T-helper 1 cell treated with Interleukin-12 subunit alpha and Interleukin-12 subunit beta and Interleukin-4 antibody, amounts not matched to agents 30 μg/mL and 1 μg/mL, for 36 hours (primary cell): ENCODE data around the gene THUMPD1.
"Not testable (repeated sequence)": the region's sequence is repeated elsewhere in the genome, so short reads cannot be mapped to it uniquely, and the experiment has no call there.

Source experiments
- H3K27ac Mint-ChIP-seq: one replicate; pipeline ENCODE4 v1.8.0; 2021; ENCODE audit warnings: mild to moderate bottlenecking, mixed read lengths
- H3K27me3 Mint-ChIP-seq: one replicate; pipeline ENCODE4 v1.8.0; 2021; ENCODE audit warnings: low read depth, mixed read lengths
- H3K36me3 Mint-ChIP-seq: one replicate; pipeline ENCODE4 v1.8.0; 2021; ENCODE audit warnings: low read depth, mixed read lengths
- H3K4me1 Mint-ChIP-seq: one replicate; pipeline ENCODE4 v1.8.0; 2021; ENCODE audit warnings: low read depth, mixed read lengths
- H3K4me3 Mint-ChIP-seq: one replicate; pipeline ENCODE4 v1.8.0; 2021; ENCODE audit warnings: mild to moderate bottlenecking, moderate library complexity, mixed read lengths
- H3K9me3 Mint-ChIP-seq: one replicate; pipeline ENCODE4 v1.8.0; 2021; ENCODE audit warnings: mixed read lengths

The THUMPD1 gene, protein sequence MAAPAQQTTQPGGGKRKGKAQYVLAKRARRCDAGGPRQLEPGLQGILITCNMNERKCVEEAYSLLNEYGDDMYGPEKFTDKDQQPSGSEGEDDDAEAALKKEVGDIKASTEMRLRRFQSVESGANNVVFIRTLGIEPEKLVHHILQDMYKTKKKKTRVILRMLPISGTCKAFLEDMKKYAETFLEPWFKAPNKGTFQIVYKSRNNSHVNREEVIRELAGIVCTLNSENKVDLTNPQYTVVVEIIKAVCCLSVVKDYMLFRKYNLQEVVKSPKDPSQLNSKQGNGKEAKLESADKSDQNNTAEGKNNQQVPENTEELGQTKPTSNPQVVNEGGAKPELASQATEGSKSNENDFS

DNA sequence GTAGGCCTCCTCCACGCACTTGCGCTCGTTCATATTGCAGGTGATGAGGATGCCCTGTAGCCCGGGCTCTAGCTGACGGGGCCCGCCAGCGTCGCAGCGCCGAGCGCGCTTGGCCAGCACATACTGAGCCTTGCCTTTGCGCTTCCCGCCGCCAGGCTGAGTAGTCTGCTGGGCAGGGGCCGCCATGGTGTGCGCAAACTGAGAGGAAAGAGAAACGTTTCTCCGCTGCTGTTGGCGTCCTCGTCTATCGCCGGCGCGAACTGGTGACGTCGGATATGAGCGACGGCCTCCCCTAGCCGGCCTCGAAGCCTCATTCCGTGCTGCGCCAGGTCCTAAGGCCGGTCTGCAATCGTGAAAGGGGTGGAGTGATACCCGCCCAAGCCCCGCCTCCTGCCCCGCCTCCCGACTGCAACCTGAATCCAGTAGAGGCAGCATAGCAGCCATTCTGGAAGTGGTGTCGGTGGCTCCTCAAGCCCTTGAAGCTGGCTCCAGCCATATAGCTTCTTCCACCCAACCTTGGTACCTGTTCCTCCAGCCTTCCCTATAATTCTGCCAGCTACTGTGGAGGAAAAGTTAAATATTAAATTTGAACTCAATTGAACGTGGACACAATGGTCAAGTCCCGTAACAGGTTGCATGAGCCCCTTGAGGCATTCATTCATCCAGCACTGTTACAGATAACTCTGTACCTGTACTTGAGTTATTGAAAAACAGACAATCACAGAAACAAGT is at the start of gene THUMPD1:
Gene THUMPD1, minus strand, starts transcription at position 265 of the 732 bp plus-strand sequence. Its CDS starts 79 bp downstream, at position 186.
- Mint-ChIP-seq H3K36me3 (peaks cover 11% of the 10 kb centered on the region), H3K27ac (peak within 1 kb of the TSS; percentile 97), H3K4me3 (peak within 1 kb of the TSS; percentile 97), H3K4me1 (peaks cover 16% of the 10 kb centered on the region), H3K9me3 (peaks cover 5% of the 10 kb centered on the region), H3K27me3 (no peaks in the 10 kb centered on the region)

DNA sequence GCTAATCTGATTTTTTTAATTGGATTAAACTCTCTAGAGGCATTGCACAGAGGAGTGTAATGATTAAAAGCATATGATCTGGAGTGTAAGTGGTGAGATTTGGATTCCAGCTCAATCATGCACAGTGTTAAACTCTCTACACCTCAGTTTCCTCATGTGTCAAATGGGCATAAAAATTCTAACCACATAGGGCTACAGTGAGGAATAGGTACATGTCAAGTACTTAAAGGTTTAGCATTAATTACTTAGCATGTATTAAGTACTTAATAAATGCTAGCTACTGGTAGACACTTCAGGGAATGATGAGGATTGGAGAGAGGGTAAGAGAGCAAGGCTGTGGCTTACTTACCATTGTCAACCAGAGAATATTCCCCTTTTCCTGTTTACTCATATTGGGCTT is 47.5 kb upstream of the THUMPD1 start:
- H3K9me3 Mint-ChIP-seq: no peaks in the 10 kb centered on the region
- H3K27me3 Mint-ChIP-seq: no peaks in the 10 kb centered on the region
- no peaks in the 10 kb centered on the region for H3K4me1 Mint-ChIP-seq
- no peak overlapping the region for H3K4me3 Mint-ChIP-seq
- no peak overlapping the region for H3K27ac Mint-ChIP-seq
- H3K36me3 Mint-ChIP-seq: no peaks in the 10 kb centered on the region

- H3K27ac Mint-ChIP-seq: no peak overlapping the region
- H3K4me1 Mint-ChIP-seq: no peaks in the 10 kb centered on the region
- no peak overlapping the region for H3K4me3 Mint-ChIP-seq
- H3K27me3 Mint-ChIP-seq: no peaks in the 10 kb centered on the region
- H3K36me3 Mint-ChIP-seq: no peaks in the 10 kb centered on the region
- no peaks in the 10 kb centered on the region for H3K9me3 Mint-ChIP-seq
These were observed 42.6 kb upstream of the THUMPD1 start for GRCh38 chr16:20784204-20784603.

GRCh38 chr16:20782470-20782869 is 40.9 kb upstream of the THUMPD1 start:
- Mint-ChIP-seq H3K27me3 (no peaks in the 10 kb centered on the region), H3K9me3 (no peaks in the 10 kb centered on the region), H3K36me3 (no peaks in the 10 kb centered on the region), H3K27ac (no peak overlapping the region), H3K4me3 (no peak overlapping the region), H3K4me1 (no peaks in the 10 kb centered on the region)

DNA sequence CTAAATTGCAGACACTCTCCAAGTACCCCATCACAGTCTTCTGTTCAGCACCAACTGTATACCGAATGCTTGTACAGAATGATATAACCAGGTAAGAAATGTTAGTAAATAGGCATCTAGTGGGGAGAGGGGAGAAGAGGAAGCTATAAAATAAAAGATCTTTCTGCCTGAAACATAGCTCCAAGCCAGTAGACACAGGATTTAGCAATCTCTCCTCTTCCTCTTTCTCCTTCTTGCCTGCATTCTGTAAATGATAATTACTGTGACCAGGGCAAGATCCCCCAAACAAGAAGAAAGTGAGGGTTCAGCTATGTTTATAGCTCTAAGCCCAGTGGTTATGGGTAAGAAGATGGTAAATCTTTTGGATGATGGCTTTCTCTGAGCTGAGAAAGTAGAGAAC is 40.1 kb upstream of the THUMPD1 start:
- H3K4me1 Mint-ChIP-seq: no peaks in the 10 kb centered on the region
- H3K36me3 Mint-ChIP-seq: no peaks in the 10 kb centered on the region
- no peaks in the 10 kb centered on the region for H3K27me3 Mint-ChIP-seq
- no peak overlapping the region for H3K4me3 Mint-ChIP-seq
- no peak overlapping the region for H3K27ac Mint-ChIP-seq
- H3K9me3 Mint-ChIP-seq: no peaks in the 10 kb centered on the region

DNA sequence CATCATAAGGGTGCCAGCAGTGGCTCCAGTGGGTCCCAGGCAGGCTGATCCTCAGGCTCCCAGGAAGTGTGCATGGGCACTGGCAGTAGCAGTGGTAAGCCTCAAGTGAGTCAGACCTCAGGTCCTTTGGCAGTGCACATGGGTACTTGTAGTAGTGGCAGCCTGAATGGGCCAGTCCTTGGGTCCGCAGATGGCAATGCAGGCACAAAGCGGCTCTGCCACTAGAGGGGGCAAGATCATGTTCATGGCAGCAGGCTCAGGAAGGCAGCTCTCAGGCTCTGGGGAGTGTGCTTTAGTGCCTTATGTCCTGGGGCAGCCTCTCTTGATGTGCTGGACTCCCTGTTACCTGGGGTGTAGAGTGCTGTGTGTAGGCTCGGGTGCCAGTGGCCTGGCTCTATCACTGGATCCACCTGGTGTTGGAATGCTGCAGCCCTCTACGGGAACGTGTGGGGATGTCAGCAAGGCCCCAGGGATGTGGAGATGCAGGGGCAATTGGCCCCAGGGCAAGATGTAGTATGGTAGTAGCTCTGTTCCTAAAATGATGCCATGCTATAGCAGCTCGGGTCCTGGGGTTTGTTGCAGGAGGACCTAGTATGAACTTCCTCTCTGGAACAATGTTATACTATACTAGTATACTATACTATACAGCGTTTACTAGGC is 33.2 kb upstream of the THUMPD1 start:
- Mint-ChIP-seq H3K4me3 (no peak overlapping the region), H3K4me1 (no peaks in the 10 kb centered on the region), H3K9me3 (no peaks in the 10 kb centered on the region), H3K36me3 (no peaks in the 10 kb centered on the region), H3K27me3 (no peaks in the 10 kb centered on the region), H3K27ac (no peak overlapping the region)

DNA sequence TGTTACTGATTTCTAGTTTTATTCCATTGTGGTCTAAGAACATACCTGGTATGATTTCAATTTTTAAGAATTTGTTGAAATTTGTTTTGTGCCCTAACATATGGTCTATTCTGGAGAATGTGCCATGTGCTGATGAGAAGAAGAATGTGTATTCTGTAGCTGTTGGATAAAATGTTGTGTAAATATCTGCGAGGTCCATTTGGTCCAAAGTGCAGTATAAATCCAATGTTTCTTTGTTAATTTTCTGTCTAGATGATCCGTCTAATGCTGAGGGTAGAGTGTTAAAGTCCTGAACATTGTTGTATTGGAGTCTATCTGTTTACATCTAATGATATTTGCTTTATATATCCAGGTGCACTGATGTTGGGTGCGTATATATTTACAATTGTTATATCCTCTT is 32.1 kb upstream of the THUMPD1 start:
- Mint-ChIP-seq H3K27me3 (no peaks in the 10 kb centered on the region), H3K4me1 (no peaks in the 10 kb centered on the region), H3K27ac (no peak overlapping the region), H3K4me3 (no peak overlapping the region), H3K9me3 (no peaks in the 10 kb centered on the region), H3K36me3 (no peaks in the 10 kb centered on the region)

- Mint-ChIP-seq H3K4me1 (peaks cover 4% of the 10 kb centered on the region), H3K27me3 (no peaks in the 10 kb centered on the region), H3K4me3 (no peak overlapping the region), H3K9me3 (no peaks in the 10 kb centered on the region), H3K27ac (no peak overlapping the region), H3K36me3 (no peaks in the 10 kb centered on the region)
These were observed 27.2 kb upstream of the THUMPD1 start for GRCh38 chr16:20768818-20769217.

DNA sequence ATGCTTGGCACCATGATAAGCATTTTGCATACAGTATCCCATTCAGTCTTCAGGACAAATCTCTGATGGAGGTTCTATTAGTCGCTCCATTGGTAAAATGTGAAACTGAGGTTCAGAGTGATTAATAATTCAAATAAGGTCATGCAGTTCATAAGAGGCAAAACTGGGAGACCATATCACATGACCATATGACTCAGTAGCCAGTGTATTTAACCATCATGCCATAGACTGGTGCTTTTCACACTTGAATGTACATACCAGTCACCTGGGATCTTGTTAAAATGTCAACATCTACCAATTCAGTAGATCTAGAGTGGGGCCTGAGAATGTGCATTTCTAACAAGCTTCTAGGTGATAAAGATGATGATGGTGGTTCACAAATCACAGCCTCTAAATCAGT is 26.5 kb upstream of the THUMPD1 start:
- no peaks in the 10 kb centered on the region for H3K9me3 Mint-ChIP-seq
- no peaks in the 10 kb centered on the region for H3K36me3 Mint-ChIP-seq
- no peaks in the 10 kb centered on the region for H3K27me3 Mint-ChIP-seq

GRCh38 chr16:20767577-20767976 is 26.0 kb upstream of the THUMPD1 start:
- Mint-ChIP-seq H3K36me3 (no peaks in the 10 kb centered on the region), H3K4me1 (peaks cover 11% of the 10 kb centered on the region), H3K27me3 (no peaks in the 10 kb centered on the region), H3K27ac (no peak overlapping the region), H3K4me3 (no peak overlapping the region), H3K9me3 (peaks cover 2% of the 10 kb centered on the region)

More for the DNA sequence above, 26.5 kb upstream of the THUMPD1 start:
- Mint-ChIP-seq H3K4me3 (no peak overlapping the region), H3K27ac (no peak overlapping the region), H3K4me1 (peaks cover 9% of the 10 kb centered on the region)

GRCh38 chr16:20766294-20766693 is 24.7 kb upstream of the THUMPD1 start:
- Mint-ChIP-seq H3K4me1 (peaks cover 11% of the 10 kb centered on the region), H3K9me3 (peaks cover 15% of the 10 kb centered on the region), H3K27ac (no peak overlapping the region), H3K36me3 (peaks cover 5% of the 10 kb centered on the region), H3K27me3 (no peaks in the 10 kb centered on the region), H3K4me3 (no peak overlapping the region)

- Mint-ChIP-seq H3K9me3 (peaks cover 16% of the 10 kb centered on the region), H3K4me1 (peaks cover 11% of the 10 kb centered on the region), H3K27me3 (no peaks in the 10 kb centered on the region), H3K27ac (no peak overlapping the region), H3K4me3 (no peak overlapping the region), H3K36me3 (peaks cover 5% of the 10 kb centered on the region)
These were observed 24.1 kb upstream of the THUMPD1 start for GRCh38 chr16:20765732-20766131.

GRCh38 chr16:20764448-20764847 is 22.8 kb upstream of the THUMPD1 start:
- peaks cover 16% of the 10 kb centered on the region for H3K9me3 Mint-ChIP-seq
- H3K4me1 Mint-ChIP-seq: peaks cover 11% of the 10 kb centered on the region

GRCh38 chr16:20763461-20764232 is 22.0 kb upstream of the THUMPD1 start, which contains the start of gene ACSM3:
Gene ACSM3, plus strand, starts transcription at chr16:20764014. Its CDS starts 6,021 bp downstream, at chr16:20770035.
- peak within 1 kb of the TSS; percentile 88 for H3K27ac Mint-ChIP-seq
- peaks cover 16% of the 10 kb centered on the region for H3K9me3 Mint-ChIP-seq
- H3K36me3 Mint-ChIP-seq: peaks cover 5% of the 10 kb centered on the region
- peak within 1 kb of the TSS; percentile 85 for H3K4me3 Mint-ChIP-seq
- peaks cover 11% of the 10 kb centered on the region for H3K4me1 Mint-ChIP-seq
- no peaks in the 10 kb centered on the region for H3K27me3 Mint-ChIP-seq

More at GRCh38 chr16:20764448-20764847, 22.8 kb upstream of the THUMPD1 start:
- not testable (repeated sequence) for H3K27ac Mint-ChIP-seq, H3K36me3 Mint-ChIP-seq, H3K27me3 Mint-ChIP-seq, H3K4me3 Mint-ChIP-seq
